ENCODE measurements around the gene SORT1. TPM values are rescaled to one million over a fixed set of nuclear protein-coding genes. Genes with fewer than 3 reads are reported as not detected.

SORT1 gene
- total and polyA plus RNA-seq, 2 of the 13 experiments (the other 11 are each of a cell fraction or from before 2014, with no cell fraction given): 32.4 to 93.0 TPM

GRCh38 chr1:109290137-109290536 is 107.6 kb downstream of the SORT1 start (continued):
- TF ChIP-seq NFATC3 (CRISPR knock-in tag; IDR thresholded peaks at IDR 0.05) (no peak), HNRNPL (IDR thresholded peaks at IDR 0.05; ENCODE audit: low read depth, low read length) (no peak), ZNF616 (CRISPR knock-in tag; IDR thresholded peaks at IDR 0.05; ENCODE audit: low read depth) (no peak), ZBTB7B (CRISPR knock-in tag; IDR thresholded peaks at IDR 0.05) (no peak), MZF1 (CRISPR knock-in tag; IDR thresholded peaks at IDR 0.05; ENCODE audit: borderline replicate concordance) (no peak), RARA (CRISPR knock-in tag; IDR thresholded peaks at IDR 0.05) (peak; percentile 57), ZNF260 (CRISPR knock-in tag; IDR thresholded peaks at IDR 0.05; ENCODE audit: borderline replicate concordance, low read depth) (no peak), PITX1 (CRISPR knock-in tag; IDR thresholded peaks at IDR 0.05) (no peak), FOXJ3 (CRISPR knock-in tag; IDR thresholded peaks at IDR 0.05; ENCODE audit: borderline replicate concordance) (no peak), ZNF609 (CRISPR knock-in tag; IDR thresholded peaks at IDR 0.05; ENCODE audit: borderline replicate concordance) (no peak), NBN (conservative IDR thresholded peaks at IDR 0.05) (no peak), POLR2A (IDR thresholded peaks at IDR 0.05; ENCODE audit: insufficient read depth in 1 of 2, low read depth in 2 of 2, low read length in 2 of 2) (no peak), CREM (IDR thresholded peaks at IDR 0.05) (no peak), CREM (CRISPR knock-in tag; IDR thresholded peaks at IDR 0.05) (no peak), FLYWCH1 (CRISPR knock-in tag; IDR thresholded peaks at IDR 0.05) (no peak), ZNF431 (CRISPR knock-in tag; IDR thresholded peaks at IDR 0.05; ENCODE audit: borderline replicate concordance, low read depth) (no peak), AFF4 (CRISPR knock-in tag; IDR thresholded peaks at IDR 0.05) (no peak), ZNF460 (CRISPR knock-in tag; IDR thresholded peaks at IDR 0.05; ENCODE audit: borderline replicate concordance) (no peak), ZNF281 (CRISPR knock-in tag; IDR thresholded peaks at IDR 0.05; ENCODE audit: borderline replicate concordance) (peak; percentile 51; the same call in 1 of the 2 replicates), HNF4G (IDR thresholded peaks at IDR 0.05; ENCODE audit: borderline replicate concordance, low read depth, low read length) (peak; percentile 17; the same call in 1 of the 2 replicates), HNF4G (CRISPR knock-in tag; IDR thresholded peaks at IDR 0.05; ENCODE audit: borderline replicate concordance, low read depth) (no peak)
